Skeletal muscle satellite cell (primary cell): ENCODE results near the gene LEMD2.

ENCODE experiments used
- H3K27me3 ChIP-seq: 2 replicates; pipeline ENCODE4 v1.7.0; 2013; ENCODE audit warnings: low read length; ENCODE audit not compliant: control insufficient read depth, insufficient read depth
- H3K36me3 ChIP-seq: 2 replicates; pipeline ENCODE4 v1.7.0; 2013; ENCODE audit warnings: mild to moderate bottlenecking, control low read depth, low read length; ENCODE audit not compliant: insufficient read depth
- H3K4me1 ChIP-seq: 2 replicates; pipeline ENCODE4 v1.7.0; 2013; ENCODE audit warnings: low read length; ENCODE audit not compliant: control insufficient read depth, insufficient read depth
- H3K4me2 ChIP-seq: 2 replicates; pipeline ENCODE4 v1.7.0; 2013; ENCODE audit warnings: mild to moderate bottlenecking, low read length
- H3K4me3 ChIP-seq: 2 replicates; pipeline ENCODE4 v1.7.0; 2013; ENCODE audit warnings: low read length
- H3K9ac ChIP-seq: 2 replicates; pipeline ENCODE4 v1.7.0; 2013; ENCODE audit warnings: mild to moderate bottlenecking, low read depth, low read length, moderate library complexity
- H3K9me3 ChIP-seq: replicated peaks from 2 replicates; pipeline ENCODE4 v1.7.0; 2013; ENCODE audit warnings: mild to moderate bottlenecking, control low read depth, low read length

Gene LEMD2

DNA sequence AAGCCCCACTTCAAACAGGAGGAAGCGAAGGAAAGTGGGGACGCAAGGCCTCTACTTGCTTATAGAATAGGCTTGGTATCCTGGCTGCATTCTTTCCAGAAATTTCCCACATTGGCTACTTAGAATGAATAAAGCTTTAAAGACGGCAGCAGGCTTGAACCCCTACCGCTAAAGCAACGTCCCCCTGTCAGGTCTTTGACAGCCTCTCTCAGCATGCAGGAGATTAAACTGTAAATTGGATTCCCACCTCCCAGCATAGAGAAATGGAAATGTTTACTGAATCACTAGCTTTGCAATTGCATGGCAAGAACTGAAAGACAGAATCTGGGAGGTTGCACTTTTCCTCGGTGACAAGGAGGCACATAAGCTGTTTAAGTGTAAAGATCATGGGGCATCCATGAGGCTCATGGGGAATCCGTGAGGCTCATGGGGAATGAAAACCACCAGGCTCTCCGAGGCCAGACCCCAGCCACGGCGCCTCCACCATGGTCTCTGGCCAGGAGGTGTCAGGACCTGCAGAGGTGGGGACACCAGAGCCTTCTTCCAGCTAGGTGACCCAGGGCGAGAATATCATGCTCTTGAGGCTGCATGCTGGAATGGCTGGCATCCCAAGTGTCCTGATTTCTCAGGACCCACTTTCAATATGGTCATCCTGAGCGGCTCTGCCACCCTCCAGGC is 10.3 kb downstream of the LEMD2 start:
- peaks cover 93% of the 10 kb centered on the region for H3K36me3 ChIP-seq
- no peaks in the 10 kb centered on the region for H3K27me3 ChIP-seq
- H3K9me3 ChIP-seq = no peaks in the 10 kb centered on the region
- H3K4me2 ChIP-seq = no peak overlapping the region
- no peak overlapping the region for H3K9ac ChIP-seq
- peaks cover 13% of the 10 kb centered on the region for H3K4me1 ChIP-seq
- H3K4me3 ChIP-seq = no peak overlapping the region

DNA sequence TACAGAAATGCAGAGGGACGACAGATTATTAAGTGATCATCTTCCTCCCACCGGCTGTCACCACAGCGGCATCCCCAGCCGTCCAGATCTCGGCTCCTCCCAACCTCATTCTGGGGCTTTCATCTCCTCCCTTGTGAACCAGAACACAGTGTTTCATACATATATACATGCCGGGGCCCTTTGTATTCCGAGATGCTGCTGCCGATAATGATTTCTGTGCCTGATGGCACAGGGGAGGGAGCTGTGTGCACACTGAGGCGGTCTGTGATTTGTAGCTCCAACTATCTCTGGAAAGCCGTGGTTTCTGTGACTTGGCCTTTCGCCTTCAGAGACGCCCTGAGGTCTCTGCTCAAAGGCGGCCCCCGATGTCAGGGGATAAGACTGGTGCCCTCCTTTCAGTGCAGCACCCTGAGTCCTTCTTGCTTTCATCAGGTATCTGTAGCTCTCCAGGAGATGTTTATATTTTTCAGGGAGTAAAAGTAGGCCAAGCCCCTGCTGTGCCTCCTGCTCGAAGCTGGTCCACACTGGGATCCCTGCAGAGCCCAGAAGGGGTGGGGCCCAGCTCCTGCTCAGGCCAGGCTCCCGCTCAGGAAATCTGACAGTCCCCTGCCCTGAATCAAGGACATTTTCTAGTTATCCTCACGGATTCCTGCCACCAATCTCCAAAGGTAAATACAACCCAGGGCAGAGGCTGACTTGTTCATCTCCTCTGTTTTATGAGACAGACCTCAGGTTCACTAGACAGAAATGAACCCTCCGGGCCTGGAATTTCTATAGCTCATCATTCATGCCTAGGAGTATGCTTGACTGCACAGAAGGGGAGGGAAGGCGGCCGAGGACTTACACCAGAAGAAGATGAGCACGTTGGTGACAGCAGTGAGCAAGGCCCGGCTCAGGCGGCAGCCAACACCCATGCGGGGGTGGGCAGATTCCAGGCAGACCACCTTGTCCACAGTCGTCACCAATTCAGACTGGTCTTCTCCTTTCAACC is 11.2 kb downstream of the LEMD2 start:
- no peak overlapping the region for H3K9ac ChIP-seq
- H3K9me3 ChIP-seq = no peaks in the 10 kb centered on the region
- no peaks in the 10 kb centered on the region for H3K27me3 ChIP-seq
- peaks cover 22% of the 10 kb centered on the region for H3K4me1 ChIP-seq
- H3K4me3 ChIP-seq = no peak overlapping the region
- peaks cover 90% of the 10 kb centered on the region for H3K36me3 ChIP-seq
- no peak overlapping the region for H3K4me2 ChIP-seq

DNA sequence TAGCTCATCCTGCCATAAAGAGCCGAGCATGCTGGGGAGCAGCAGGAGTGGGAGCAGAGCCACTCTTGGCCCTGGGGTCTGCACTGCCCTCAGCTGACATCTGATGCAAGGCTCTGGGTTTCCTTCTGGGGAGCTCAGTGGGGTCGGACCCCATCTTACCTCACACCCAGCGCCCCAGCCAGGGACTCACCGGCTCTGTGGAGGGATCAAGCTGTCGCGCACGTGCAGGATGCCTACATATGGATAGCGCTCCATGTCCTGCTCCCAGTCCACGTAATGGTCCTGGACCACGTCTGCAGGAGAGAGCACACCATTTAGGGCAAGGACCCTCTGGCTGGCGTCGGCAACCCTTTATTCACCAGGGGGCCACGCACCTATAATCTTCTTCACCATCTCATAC is 12.2 kb downstream of the LEMD2 start:
- no peak overlapping the region for H3K9ac ChIP-seq
- peaks cover 27% of the 10 kb centered on the region for H3K4me1 ChIP-seq
- H3K9me3 ChIP-seq = no peaks in the 10 kb centered on the region
- H3K4me2 ChIP-seq = no peak overlapping the region
- peaks cover 90% of the 10 kb centered on the region for H3K36me3 ChIP-seq
- H3K4me3 ChIP-seq = no peak overlapping the region
- no peaks in the 10 kb centered on the region for H3K27me3 ChIP-seq

DNA sequence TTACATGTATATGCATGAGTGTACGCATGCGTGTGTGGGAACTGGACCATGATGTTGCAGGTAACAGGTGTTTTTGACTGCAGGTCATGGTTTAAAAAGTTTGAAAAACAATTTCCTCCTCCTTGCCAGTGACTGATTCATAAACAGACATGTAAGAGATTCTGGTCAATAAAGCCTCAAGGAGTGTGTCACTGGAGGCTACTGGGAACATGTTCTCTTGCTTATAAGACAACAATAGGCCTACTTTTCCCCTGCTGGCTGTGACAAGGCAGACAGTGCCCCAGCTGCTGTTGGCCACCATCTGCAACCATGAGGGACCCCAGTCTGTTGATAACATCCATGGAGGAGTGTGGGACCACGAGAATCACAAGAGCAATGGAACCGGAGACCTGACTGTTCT is 12.7 kb downstream of the LEMD2 start:
- Histone ChIP-seq H3K9me3 (no peaks in the 10 kb centered on the region), H3K4me1 (peaks cover 27% of the 10 kb centered on the region), H3K4me2 (no peak overlapping the region), H3K36me3 (peaks cover 87% of the 10 kb centered on the region), H3K9ac (no peak overlapping the region), H3K27me3 (no peaks in the 10 kb centered on the region), H3K4me3 (no peak overlapping the region)

DNA sequence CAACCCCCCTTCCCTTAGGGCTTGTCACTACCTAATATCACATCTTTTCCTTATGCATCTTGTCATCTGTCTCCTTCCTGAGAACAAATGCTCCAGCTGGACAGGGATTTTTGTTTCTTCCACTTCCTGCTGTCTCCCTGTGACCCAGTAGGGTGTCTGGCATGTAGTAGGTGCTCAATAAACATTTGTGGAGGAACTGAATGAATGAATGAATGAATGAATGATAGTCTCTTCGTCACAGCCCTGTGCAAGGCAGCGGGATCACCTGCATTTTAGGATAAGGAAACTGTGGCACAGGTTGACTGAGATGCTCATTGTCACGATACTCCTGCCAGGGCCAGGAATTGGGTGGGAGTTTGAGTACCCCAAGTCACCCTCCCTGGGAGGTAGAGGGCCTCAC is 14.2 kb downstream of the LEMD2 start:
- Histone ChIP-seq H3K4me2 (no peak overlapping the region), H3K4me3 (no peak overlapping the region), H3K9ac (no peak overlapping the region), H3K36me3 (peaks cover 73% of the 10 kb centered on the region), H3K4me1 (peaks cover 39% of the 10 kb centered on the region), H3K27me3 (no peaks in the 10 kb centered on the region), H3K9me3 (no peaks in the 10 kb centered on the region)

DNA sequence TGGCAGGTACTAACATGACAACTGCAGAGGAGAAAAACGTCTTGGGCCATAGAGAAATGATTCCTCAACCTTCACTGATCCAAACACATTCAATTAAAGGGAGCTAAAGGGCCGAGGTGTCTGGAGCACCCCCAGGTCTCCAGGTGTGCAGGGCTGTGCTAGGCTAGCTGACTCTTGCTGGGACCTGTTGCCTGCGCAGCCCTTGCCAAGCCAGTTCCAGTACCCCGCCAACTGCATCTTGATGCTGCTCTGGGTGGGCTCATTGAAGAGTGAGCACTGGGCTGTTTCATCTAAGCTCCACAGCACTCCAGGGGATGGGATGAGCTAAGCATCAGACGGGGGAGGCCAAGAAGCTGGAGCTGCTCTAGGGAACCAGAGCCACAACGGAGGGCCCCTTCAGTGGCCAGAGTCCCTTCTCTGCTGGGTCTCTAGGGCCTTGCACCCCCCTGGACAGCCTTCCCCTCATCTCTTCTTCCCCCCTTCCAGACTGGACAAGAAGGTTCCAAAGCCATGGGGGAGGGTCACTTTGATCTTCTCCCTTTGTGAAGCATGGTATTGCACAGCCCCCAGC is 15.9 kb downstream of the LEMD2 start:
- no peak overlapping the region for H3K4me2 ChIP-seq

DNA sequence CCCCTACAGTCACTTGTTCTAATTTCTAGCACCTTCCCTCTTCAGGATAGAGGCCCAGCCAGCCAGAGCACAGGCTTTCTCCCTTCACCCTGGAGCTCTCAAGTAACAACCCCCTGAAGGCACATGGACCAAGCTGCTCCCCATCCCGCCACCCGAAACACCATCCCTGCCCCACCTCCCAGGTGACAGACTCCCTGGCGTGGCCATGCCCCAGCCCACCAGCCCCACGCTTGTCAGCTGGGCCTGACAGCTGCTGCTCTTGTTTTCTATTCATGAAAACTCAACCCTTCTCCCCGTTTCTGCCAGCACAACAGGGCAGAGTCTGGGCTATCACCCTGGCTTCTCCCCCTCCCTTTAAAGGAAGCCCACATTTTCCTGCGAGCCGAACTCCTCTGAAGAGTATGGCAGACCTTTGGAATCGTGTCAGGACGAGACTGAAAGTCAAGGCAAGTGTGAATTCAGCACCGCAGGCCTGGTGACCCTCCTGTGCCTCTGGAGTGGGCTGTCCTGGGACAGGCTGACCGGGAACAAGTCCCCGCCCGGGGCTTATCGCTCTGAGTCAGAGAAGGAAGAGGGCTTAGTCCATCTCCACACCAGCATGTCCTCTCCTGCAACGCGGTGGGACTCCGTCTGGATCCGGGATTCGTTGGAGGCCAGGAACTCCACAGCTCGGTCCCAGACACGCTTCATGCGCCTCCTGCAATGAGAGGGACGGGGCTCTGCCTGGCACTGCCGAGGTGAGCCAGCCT is 16.7 kb downstream of the LEMD2 start:
- H3K9ac ChIP-seq = peak overlapping the region; percentile 69
- H3K4me2 ChIP-seq = peak overlapping the region; percentile 74
- peaks cover 47% of the 10 kb centered on the region for H3K36me3 ChIP-seq
- H3K4me3 ChIP-seq = no peak overlapping the region
- H3K9me3 ChIP-seq = no peaks in the 10 kb centered on the region
- H3K4me1 ChIP-seq = peaks cover 52% of the 10 kb centered on the region
- no peaks in the 10 kb centered on the region for H3K27me3 ChIP-seq

More for the DNA sequence above, 15.9 kb downstream of the LEMD2 start:
- no peaks in the 10 kb centered on the region for H3K27me3 ChIP-seq
- no peaks in the 10 kb centered on the region for H3K9me3 ChIP-seq
- H3K4me3 ChIP-seq = no peak overlapping the region
- H3K4me1 ChIP-seq = peaks cover 52% of the 10 kb centered on the region
- no peak overlapping the region for H3K9ac ChIP-seq
- peaks cover 55% of the 10 kb centered on the region for H3K36me3 ChIP-seq

DNA sequence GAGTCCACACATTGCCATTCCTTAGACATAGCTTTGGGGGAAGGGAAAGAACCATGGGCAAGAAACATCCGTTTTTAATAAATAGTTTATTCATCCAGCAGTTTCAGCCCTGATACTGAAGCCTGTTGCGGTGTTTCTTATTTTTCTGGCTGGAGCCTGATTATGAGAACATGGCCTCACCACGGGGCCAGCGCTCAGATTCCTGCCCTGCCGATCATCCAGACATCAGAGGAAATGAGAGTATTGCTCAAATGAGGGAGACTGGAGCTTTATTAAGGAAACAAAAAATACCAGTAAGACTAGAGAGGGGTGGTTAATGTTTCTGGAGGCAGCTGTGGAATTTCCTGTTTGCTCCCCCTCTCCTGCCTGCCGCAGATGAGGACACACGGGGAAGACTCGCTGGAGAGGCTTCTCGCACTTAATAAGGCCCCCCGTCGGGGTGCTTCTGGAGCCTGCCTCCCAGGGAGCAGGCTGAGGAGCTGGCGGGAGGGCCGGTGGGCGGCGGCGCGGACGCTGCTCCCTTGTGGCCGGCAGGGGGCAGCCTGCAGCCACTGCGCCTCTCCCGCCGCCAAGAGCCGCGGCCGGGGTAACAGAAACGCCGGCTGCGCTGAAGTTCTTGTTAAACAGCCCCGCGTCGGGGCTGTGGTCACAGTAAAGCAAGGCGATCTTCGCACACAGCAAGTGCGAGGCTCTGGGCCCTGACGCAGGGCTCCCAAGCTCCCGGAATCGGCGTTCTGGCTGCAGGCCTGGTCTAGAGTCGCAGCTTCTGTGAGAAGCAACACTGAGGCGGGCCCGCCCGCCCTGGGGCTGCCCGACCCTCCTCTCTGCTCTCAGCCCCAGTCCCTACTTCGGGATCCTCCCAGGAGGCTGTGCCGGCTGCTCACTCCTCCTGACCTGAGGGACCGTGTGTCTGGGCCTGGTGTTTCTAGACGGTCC is 17.5 kb downstream of the LEMD2 start:
- peaks cover 52% of the 10 kb centered on the region for H3K4me1 ChIP-seq
- no peaks in the 10 kb centered on the region for H3K27me3 ChIP-seq
- peak overlapping the region; percentile 74 for H3K4me2 ChIP-seq
- H3K4me3 ChIP-seq = peak overlapping the region; percentile 56
- H3K9ac ChIP-seq = peak overlapping the region; percentile 80
- peaks cover 39% of the 10 kb centered on the region for H3K36me3 ChIP-seq
- H3K9me3 ChIP-seq = no peaks in the 10 kb centered on the region

DNA sequence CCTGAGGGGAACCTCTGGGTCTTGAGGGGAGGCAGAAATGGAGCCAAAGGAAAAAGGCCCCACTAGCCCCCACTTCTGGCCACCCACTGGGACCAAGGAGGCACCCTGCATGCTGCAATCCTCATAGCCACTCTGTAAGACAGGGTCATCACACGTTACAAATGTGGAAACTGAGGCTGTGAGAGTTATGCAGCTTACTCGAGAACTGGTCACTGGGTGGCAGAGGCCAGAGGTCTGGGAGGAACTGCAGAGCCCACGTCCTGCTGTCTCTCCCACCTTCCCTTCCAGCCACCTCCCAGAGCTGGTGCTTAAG is 18.1 kb downstream of the LEMD2 start:
- Histone ChIP-seq H3K4me2 (peak overlapping the region; percentile 68), H3K4me1 (peaks cover 52% of the 10 kb centered on the region), H3K9me3 (no peaks in the 10 kb centered on the region), H3K27me3 (no peaks in the 10 kb centered on the region), H3K36me3 (peaks cover 33% of the 10 kb centered on the region), H3K4me3 (peak overlapping the region; percentile 56), H3K9ac (peak overlapping the region; percentile 80)

DNA sequence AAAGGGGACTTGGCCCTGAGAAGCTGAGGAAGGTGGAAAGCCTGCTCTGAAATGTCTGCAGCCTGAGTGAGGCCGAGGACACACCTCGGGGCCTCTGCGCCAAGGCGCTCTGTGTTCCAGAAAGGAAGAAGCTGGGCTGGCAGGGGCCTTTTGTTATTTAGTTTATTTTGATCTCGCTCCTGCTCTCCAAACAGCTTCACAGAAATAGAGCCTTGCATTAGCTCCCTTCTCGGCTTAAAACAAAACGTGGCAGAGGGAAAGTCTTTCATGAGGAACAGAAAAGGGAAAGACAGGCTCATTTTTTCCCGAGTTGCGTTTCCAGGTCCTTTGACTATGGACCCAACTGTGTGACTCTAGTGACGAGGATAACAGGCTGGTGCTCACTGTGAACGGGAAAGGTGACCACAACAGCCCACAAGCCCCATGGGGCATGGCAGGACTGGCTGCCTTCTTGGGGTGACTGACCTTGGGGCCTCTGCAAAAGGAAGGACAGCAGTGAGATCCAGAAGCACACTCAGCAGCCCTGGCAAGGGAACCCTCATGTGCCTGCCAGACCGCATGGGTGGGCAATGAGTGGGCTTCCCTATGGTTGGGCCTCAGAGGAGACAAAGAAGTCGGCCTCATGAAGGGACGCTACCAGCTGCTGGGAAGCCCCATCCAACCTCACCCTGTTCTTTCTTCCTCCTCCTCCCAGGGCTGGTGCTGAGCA is 18.7 kb downstream of the LEMD2 start:
- Histone ChIP-seq H3K4me2 (peak overlapping the region; percentile 68), H3K27me3 (no peaks in the 10 kb centered on the region), H3K4me3 (peak overlapping the region; percentile 56), H3K36me3 (peaks cover 28% of the 10 kb centered on the region), H3K9me3 (no peaks in the 10 kb centered on the region), H3K4me1 (peaks cover 52% of the 10 kb centered on the region), H3K9ac (peak overlapping the region; percentile 80)
